NCI-H2081 (cell line): ENCODE results near the gene DPF3.
A peak's percentile ranks its signal among the peaks of the same experiment; 100 is the strongest.

Experiments
- DNase-seq, 2 experiments: peaks; one replicate each; lab custom pipeline; 2025; lab: John Stamatoyannopoulos, UW

Gene DPF3

GRCh38 chr14:72904840-72905561 lies 11.1 kb upstream of the DPF3 start:
- peak; percentile 33 to 42 for DNase-seq

- no peak for DNase-seq
Measured at GRCh38 chr14:72904218-72904617, 10.3 kb upstream of the DPF3 start.

- no peak for DNase-seq
Measured at GRCh38 chr14:72903716-72904115, 9.8 kb upstream of the DPF3 start.

- DNase-seq = no peak
Measured at GRCh38 chr14:72902801-72903530, 9.1 kb upstream of the DPF3 start.

- no peak for DNase-seq
Measured at GRCh38 chr14:72901361-72901760, 7.5 kb upstream of the DPF3 start.

- DNase-seq = no peak
Measured at GRCh38 chr14:72898448-72898847, 4.5 kb upstream of the DPF3 start.

- DNase-seq = no peak
Measured at GRCh38 chr14:72894623-72895378, 900 bp upstream of the DPF3 start.

- no peak for DNase-seq
Measured at GRCh38 chr14:72894323-72894622, 372 bp upstream of the DPF3 start.

GRCh38 chr14:72892879-72893635 lies 844 bp downstream of the DPF3 start:
- DNase-seq = no peak

- no peak for DNase-seq
Measured at GRCh38 chr14:72892103-72892878, 1.6 kb downstream of the DPF3 start.

- no peak for DNase-seq
Measured at GRCh38 chr14:72891666-72892102, 2.2 kb downstream of the DPF3 start.

- DNase-seq = no peak
Measured at GRCh38 chr14:72889366-72889765, 4.5 kb downstream of the DPF3 start.

GRCh38 chr14:72888636-72889201 lies 5.2 kb downstream of the DPF3 start:
- no peak for DNase-seq

GRCh38 chr14:72888192-72888591 lies 5.7 kb downstream of the DPF3 start:
- no peak for DNase-seq

- DNase-seq = no peak
Measured at GRCh38 chr14:72887514-72887913, 6.4 kb downstream of the DPF3 start.

GRCh38 chr14:72884386-72884785 lies 9.5 kb downstream of the DPF3 start:
- no peak for DNase-seq

GRCh38 chr14:72883961-72884360 lies 9.9 kb downstream of the DPF3 start:
- no peak for DNase-seq

- DNase-seq = no peak
Measured at GRCh38 chr14:72883109-72883508, 10.8 kb downstream of the DPF3 start.

- no peak for DNase-seq
Measured at GRCh38 chr14:72882463-72882862, 11.4 kb downstream of the DPF3 start.

GRCh38 chr14:72882047-72882446 lies 11.9 kb downstream of the DPF3 start:
- DNase-seq = no peak

GRCh38 chr14:72881543-72881942 lies 12.4 kb downstream of the DPF3 start:
- no peak for DNase-seq
